ENCODE results near the gene GABRB2. TPM values are rescaled to one million over a fixed set of nuclear protein-coding genes. Genes with fewer than 3 reads are reported as not detected.

Gene GABRB2
- total RNA-seq, 2 experiments from 2014 or later: not detected

DNA sequence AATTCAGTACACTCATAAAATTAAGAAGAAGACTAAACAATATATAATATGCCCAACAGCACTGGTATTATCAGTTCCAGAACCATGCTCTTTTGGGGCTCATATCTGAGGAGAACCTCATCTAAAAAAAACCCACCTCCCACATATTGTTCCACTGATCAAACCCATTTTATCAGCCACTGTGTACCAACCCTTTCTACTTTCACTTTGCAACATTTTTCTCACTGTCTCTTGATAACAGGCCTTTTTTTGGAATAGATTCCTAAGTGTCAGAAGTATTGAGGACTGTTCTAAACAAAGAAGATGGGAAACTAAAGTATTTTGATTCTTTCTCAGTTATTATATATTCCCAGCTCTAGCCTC is 173.2 kb downstream of the GABRB2 start:
- DNase-seq: no peak
- no peak overlapping the region for H3K27ac Mint-ChIP-seq
- CTCF ChIA-PET: no interaction called here

DNA sequence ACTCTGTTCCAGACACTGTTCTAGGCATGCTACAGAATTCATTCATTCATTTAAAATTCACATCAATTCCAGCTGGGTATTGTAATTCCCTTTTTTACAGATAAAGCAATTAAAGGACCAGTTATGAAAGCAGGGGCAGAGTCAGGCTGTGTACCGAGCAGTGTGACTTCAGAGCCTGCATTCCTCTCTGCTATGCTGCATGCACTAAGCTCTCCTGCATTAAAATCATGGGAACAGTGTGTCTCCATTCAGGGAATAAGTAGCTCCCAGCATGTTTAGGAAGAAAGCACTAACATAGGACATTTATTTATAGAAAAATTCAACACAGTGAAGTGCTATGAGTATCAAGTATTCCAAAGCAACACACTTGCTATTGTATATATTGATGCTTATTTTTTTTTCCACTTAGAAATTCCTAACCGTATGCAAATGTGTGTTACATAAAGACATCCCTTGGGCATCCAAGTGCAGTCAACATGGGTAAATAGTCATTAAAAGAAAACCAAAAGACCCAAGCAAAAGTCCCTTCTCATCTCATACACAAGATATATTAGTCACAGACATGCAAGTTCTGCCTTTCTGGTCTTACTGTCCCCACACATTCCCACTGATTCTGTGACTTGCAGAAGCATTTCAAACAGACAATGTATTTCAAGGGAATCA is 173.7 kb downstream of the GABRB2 start:
- DNase-seq (no peak), ATAC-seq (no peak)
- Mint-ChIP-seq H3K36me3 (ENCODE audit: low read depth) (no peaks in the 10 kb centered on the region), H3K4me1 (ENCODE audit: low read depth) (no peaks in the 10 kb centered on the region), H3K9me3 (ENCODE audit: insufficient read depth) (no peaks in the 10 kb centered on the region), H3K4me3 (no peak overlapping the region), H3K27ac (no peak overlapping the region), H3K27me3 (ENCODE audit: low read depth) (no peaks in the 10 kb centered on the region)
- POLR2A ChIA-PET: no interaction called here
- CTCF ChIA-PET: no interaction called here

More for the DNA sequence above, 173.2 kb downstream of the GABRB2 start:
- POLR2A ChIA-PET: no interaction called here
- no peak for ATAC-seq
- Mint-ChIP-seq H3K4me3 (no peak overlapping the region), H3K9me3 (ENCODE audit: insufficient read depth) (no peaks in the 10 kb centered on the region), H3K27me3 (ENCODE audit: low read depth) (no peaks in the 10 kb centered on the region), H3K4me1 (ENCODE audit: low read depth) (no peaks in the 10 kb centered on the region), H3K36me3 (ENCODE audit: low read depth) (no peaks in the 10 kb centered on the region)

DNA sequence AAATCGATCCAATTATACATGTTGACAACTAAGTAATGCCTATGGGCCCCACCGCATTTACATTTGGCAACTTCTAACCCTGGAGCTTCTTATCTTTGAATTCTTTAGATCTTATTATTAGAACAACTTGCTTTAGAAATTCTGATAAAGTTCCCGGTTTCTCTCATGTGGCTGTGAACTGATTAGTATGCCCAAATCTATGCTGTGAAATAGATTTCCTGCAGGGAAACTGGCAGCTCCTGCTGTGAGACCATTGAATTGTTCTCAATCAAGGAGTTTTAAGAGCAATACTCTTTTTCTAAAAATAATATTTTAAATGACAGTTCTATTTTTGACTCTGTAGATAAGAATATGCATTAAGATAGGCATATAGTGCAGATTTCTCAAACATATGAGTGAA is 177.5 kb downstream of the GABRB2 start:
- H3K9me3 Mint-ChIP-seq (ENCODE audit: insufficient read depth): no peaks in the 10 kb centered on the region
- ATAC-seq: no peak
- no peak overlapping the region for H3K4me3 Mint-ChIP-seq
- no peak overlapping the region for H3K27ac Mint-ChIP-seq
- H3K36me3 Mint-ChIP-seq (ENCODE audit: low read depth): no peaks in the 10 kb centered on the region
- DNase-seq: no peak
- ChIA-PET CTCF (no interaction called here), POLR2A (no interaction called here)
- H3K27me3 Mint-ChIP-seq (ENCODE audit: low read depth): no peaks in the 10 kb centered on the region
- H3K4me1 Mint-ChIP-seq (ENCODE audit: low read depth): no peaks in the 10 kb centered on the region

DNA sequence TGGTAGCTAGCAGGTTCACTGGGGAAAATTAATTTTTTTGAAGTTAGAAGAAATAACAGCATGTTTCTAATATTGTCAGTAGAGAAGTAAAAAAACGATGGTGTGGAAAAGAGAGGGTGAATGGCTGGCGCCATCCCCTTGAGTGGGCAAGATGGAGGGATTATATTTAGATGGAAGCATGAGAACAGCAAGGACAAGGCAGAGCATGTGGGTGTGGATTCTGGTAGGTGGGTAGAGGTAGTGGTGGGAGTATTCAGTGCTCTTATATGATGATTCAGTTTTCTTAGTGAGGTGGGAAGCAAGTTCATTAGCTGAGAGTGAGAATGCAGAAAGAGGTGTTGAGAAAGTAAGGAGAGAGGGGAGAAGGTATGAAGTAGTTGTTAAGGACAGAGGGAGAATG is 188.1 kb downstream of the GABRB2 start:
- no peaks in the 10 kb centered on the region for H3K9me3 Mint-ChIP-seq (ENCODE audit: insufficient read depth)
- DNase-seq (no peak), ATAC-seq (no peak)
- CTCF ChIA-PET: no interaction called here
- no peaks in the 10 kb centered on the region for H3K4me1 Mint-ChIP-seq (ENCODE audit: low read depth)
- no peaks in the 10 kb centered on the region for H3K27me3 Mint-ChIP-seq (ENCODE audit: low read depth)
- no peak overlapping the region for H3K4me3 Mint-ChIP-seq
- no peak overlapping the region for H3K27ac Mint-ChIP-seq
- no peaks in the 10 kb centered on the region for H3K36me3 Mint-ChIP-seq (ENCODE audit: low read depth)
- POLR2A ChIA-PET: no interaction called here

DNA sequence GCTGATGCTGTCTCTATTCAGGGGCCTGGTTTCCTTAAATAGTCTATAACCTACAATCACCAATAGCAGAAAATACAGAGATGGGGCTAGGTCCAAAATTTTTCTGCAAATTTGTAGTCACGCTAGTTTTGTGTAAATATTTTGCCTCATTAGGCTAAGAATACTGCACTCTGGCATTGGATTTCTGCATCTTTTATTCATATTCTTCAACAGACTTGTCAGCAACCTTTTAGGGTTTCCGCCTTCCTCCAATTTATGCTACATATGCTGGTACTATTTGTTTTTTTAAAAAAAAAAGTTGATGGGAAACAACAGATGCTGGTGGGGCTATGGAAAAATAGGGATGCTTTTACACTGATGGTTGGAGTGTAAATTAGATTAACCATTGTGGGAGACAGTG is 202.3 kb downstream of the GABRB2 start:
- Mint-ChIP-seq H3K9me3 (ENCODE audit: insufficient read depth) (no peaks in the 10 kb centered on the region), H3K27ac (no peak overlapping the region), H3K4me1 (ENCODE audit: low read depth) (no peaks in the 10 kb centered on the region), H3K4me3 (no peak overlapping the region), H3K27me3 (ENCODE audit: low read depth) (no peaks in the 10 kb centered on the region), H3K36me3 (ENCODE audit: low read depth) (no peaks in the 10 kb centered on the region)
- POLR2A ChIA-PET: no interaction called here
- CTCF ChIA-PET: no interaction called here
- ATAC-seq: no peak
- DNase-seq: no peak

DNA sequence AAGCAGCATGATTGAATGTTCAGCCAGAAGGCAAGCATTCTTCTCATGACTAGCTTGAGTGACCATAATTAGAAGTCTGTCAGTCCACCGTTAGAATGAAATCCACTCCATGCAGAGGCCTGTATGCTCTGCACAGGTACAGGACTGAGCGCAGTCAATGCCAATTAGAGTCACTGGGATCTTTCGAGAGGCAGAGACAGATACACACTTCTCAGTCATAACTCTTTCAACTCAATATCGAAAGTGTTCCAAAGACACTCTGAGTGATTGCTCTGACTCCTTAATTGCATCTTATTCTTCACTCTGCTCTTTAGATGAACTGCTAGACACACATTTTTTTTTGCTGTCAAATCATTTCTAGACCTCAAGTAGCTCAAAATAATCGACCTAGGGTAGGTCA is 203.6 kb downstream of the GABRB2 start:
- POLR2A ChIA-PET: no interaction called here
- H3K27ac Mint-ChIP-seq: no peak overlapping the region
- H3K36me3 Mint-ChIP-seq (ENCODE audit: low read depth): no peaks in the 10 kb centered on the region
- no peaks in the 10 kb centered on the region for H3K4me1 Mint-ChIP-seq (ENCODE audit: low read depth)
- ATAC-seq (no peak), DNase-seq (no peak)
- CTCF ChIA-PET: no interaction called here
- H3K9me3 Mint-ChIP-seq (ENCODE audit: insufficient read depth): no peaks in the 10 kb centered on the region
- H3K27me3 Mint-ChIP-seq (ENCODE audit: low read depth): no peaks in the 10 kb centered on the region
- no peak overlapping the region for H3K4me3 Mint-ChIP-seq

DNA sequence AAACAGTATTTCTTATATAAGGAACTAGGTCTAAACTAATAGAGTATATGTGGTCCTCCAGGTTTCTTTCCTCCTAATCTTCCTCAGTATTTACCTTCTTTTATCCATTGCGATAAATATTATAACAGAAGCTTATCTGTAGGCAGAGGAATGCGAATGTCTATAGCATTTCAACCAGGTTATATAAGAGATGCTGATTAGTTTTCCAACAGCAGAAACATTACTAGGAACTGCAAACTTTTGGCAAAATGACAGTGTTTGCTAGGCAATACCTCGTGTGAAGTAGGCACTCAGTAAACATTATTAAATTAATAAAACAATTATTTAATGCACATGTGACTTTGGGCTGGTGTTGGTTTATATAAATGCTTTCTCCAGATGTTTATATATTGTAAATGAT is 206.5 kb downstream of the GABRB2 start:
- H3K27ac Mint-ChIP-seq: no peak overlapping the region
- H3K4me1 Mint-ChIP-seq (ENCODE audit: low read depth): no peaks in the 10 kb centered on the region
- no peaks in the 10 kb centered on the region for H3K27me3 Mint-ChIP-seq (ENCODE audit: low read depth)
- H3K36me3 Mint-ChIP-seq (ENCODE audit: low read depth): no peaks in the 10 kb centered on the region
- DNase-seq (no peak), ATAC-seq (no peak)
- POLR2A ChIA-PET: no interaction called here
- CTCF ChIA-PET: no interaction called here
- no peaks in the 10 kb centered on the region for H3K9me3 Mint-ChIP-seq (ENCODE audit: insufficient read depth)
- no peak overlapping the region for H3K4me3 Mint-ChIP-seq

DNA sequence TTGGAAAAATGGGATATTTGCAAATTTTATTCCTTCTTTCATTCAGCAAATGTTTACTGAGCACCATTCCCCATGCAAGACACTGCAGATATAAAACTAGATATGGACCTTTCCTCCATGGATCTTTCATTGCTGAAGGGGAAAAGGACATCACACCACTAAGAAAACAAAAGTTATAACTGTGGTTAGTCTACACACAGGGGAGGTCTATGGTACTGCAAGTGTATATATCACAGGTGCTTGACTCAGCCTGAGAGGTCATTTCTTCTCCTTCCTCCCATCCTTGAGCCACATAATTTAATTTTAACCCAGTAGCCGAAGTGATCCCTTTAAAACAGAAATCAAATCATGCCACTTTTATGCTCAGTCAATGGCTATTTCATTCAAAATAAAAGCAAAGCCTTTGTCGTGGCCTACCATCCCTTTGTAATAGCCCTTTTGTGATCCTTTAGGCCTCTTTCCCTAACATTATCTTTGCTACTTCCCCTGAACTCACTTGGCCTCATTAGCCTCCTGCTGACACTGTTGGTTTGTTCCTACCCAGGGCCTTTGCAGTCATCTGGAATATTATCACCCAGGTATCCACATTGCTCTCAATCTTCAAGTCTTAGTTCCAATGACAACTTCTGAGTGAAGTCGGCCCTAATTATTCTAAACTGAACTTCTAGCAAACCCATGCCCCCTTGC is 213.2 kb downstream of the GABRB2 start:
- no peaks in the 10 kb centered on the region for H3K27me3 Mint-ChIP-seq (ENCODE audit: low read depth)
- H3K9me3 Mint-ChIP-seq (ENCODE audit: insufficient read depth): peaks cover 3% of the 10 kb centered on the region
- DNase-seq (no peak), ATAC-seq (no peak)
- no peak overlapping the region for H3K27ac Mint-ChIP-seq
- POLR2A ChIA-PET: no interaction called here
- H3K36me3 Mint-ChIP-seq (ENCODE audit: low read depth): no peaks in the 10 kb centered on the region
- CTCF ChIA-PET: no interaction called here
- H3K4me1 Mint-ChIP-seq (ENCODE audit: low read depth): no peaks in the 10 kb centered on the region
- H3K4me3 Mint-ChIP-seq: no peak overlapping the region

DNA sequence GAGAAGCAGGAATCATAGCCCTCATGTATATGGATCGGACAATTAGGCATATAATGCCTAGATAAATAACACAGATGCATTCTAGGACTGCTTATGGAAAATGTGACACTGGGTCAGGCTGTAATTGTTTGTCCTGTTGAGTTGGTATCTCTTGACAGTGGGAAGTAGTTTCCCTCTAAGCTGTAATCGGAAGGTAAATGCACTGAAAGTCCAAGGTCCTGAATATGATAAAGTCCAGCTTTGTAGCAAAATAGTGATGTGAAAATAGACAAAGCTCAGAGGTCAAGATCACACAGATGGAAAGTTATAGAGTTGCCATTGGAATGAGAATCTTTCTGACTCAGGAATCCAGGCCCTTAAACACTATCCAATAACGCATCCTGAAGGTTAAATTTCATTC is 214.2 kb downstream of the GABRB2 start:
- Mint-ChIP-seq H3K36me3 (ENCODE audit: low read depth) (no peaks in the 10 kb centered on the region), H3K27me3 (ENCODE audit: low read depth) (no peaks in the 10 kb centered on the region), H3K4me3 (no peak overlapping the region), H3K9me3 (ENCODE audit: insufficient read depth) (peaks cover 3% of the 10 kb centered on the region), H3K27ac (no peak overlapping the region), H3K4me1 (ENCODE audit: low read depth) (no peaks in the 10 kb centered on the region)
- DNase-seq: no peak
- no peak for ATAC-seq
- POLR2A ChIA-PET: no interaction called here
- CTCF ChIA-PET: no interaction called here

DNA sequence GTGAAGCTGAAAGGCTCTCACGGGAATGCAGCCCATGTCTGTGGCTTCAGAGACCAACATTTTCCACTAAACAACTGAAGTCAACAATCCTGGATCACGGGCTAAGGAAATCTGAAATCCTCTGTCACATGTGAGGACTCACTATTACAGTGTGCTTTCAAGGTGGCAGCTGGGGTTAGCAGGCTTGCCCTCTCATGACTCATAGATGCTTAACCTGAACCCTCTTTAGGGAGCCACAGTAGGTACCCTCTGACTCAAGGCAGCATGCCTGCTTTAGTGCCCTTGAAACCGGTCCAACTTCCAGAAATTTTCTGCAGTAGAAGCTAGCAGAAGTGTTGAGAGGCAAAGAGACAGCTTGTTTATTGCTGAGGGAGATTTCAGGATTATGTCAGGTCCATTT is 232.5 kb downstream of the GABRB2 start:
- H3K27ac Mint-ChIP-seq: no peak overlapping the region
- no peaks in the 10 kb centered on the region for H3K4me1 Mint-ChIP-seq (ENCODE audit: low read depth)
- ATAC-seq (no peak), DNase-seq (no peak)
- H3K36me3 Mint-ChIP-seq (ENCODE audit: low read depth): no peaks in the 10 kb centered on the region
- H3K9me3 Mint-ChIP-seq (ENCODE audit: insufficient read depth): peaks cover 4% of the 10 kb centered on the region
- ChIA-PET CTCF (no interaction called here), POLR2A (no interaction called here)
- H3K4me3 Mint-ChIP-seq: no peak overlapping the region
- no peaks in the 10 kb centered on the region for H3K27me3 Mint-ChIP-seq (ENCODE audit: low read depth)

DNA sequence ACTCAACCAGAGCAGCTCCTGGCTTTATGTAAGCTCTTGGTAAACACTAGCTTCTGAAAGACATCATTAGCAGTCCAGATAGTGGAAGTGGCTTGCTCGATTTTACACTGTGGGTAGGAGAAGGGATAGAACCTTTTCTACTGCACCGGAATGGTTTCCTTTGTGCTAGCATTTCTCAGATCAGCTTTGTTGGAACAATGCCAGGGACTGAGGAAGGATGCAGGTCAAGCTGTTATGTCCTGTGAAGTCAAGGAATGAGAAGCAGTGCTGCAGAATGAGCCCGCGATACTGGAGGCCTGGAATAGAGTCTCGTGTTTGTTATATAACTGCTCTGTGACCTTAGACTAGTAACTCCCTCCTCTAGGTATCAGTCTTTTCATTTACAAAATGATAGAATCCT is 233.6 kb downstream of the GABRB2 start:
- H3K4me3 Mint-ChIP-seq: no peak overlapping the region
- no peaks in the 10 kb centered on the region for H3K4me1 Mint-ChIP-seq (ENCODE audit: low read depth)
- ChIA-PET POLR2A (no interaction called here), CTCF (no interaction called here)
- no peaks in the 10 kb centered on the region for H3K27me3 Mint-ChIP-seq (ENCODE audit: low read depth)
- H3K27ac Mint-ChIP-seq: no peak overlapping the region
- peaks cover 4% of the 10 kb centered on the region for H3K9me3 Mint-ChIP-seq (ENCODE audit: insufficient read depth)
- DNase-seq: no peak
- no peak for ATAC-seq
- H3K36me3 Mint-ChIP-seq (ENCODE audit: low read depth): no peaks in the 10 kb centered on the region

DNA sequence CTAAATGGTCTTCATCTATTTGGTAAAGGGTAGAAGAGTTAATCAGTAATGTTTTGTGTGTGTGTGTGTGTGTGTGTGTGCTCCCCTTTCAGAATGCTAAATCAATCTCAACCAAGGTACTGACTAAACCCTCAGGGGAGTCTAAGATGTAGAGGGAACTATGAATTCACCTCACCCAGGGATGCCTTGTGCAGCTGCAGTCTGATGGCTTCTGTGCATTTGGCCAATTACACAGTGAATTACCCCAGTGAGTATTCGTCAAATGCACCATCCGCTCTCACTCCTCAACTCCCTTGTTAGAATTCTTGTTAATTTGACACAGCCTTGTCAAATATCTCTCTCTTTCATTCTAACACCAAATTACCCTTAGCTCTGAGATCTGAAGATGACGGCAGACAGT is 234.6 kb downstream of the GABRB2 start:
- no peaks in the 10 kb centered on the region for H3K27me3 Mint-ChIP-seq (ENCODE audit: low read depth)
- ATAC-seq: no peak
- no peaks in the 10 kb centered on the region for H3K4me1 Mint-ChIP-seq (ENCODE audit: low read depth)
- H3K27ac Mint-ChIP-seq: no peak overlapping the region
- CTCF ChIA-PET: no interaction called here
- POLR2A ChIA-PET: no interaction called here
- no peak for DNase-seq
- H3K36me3 Mint-ChIP-seq (ENCODE audit: low read depth): no peaks in the 10 kb centered on the region
- H3K4me3 Mint-ChIP-seq: no peak overlapping the region
- peaks cover 4% of the 10 kb centered on the region for H3K9me3 Mint-ChIP-seq (ENCODE audit: insufficient read depth)

DNA sequence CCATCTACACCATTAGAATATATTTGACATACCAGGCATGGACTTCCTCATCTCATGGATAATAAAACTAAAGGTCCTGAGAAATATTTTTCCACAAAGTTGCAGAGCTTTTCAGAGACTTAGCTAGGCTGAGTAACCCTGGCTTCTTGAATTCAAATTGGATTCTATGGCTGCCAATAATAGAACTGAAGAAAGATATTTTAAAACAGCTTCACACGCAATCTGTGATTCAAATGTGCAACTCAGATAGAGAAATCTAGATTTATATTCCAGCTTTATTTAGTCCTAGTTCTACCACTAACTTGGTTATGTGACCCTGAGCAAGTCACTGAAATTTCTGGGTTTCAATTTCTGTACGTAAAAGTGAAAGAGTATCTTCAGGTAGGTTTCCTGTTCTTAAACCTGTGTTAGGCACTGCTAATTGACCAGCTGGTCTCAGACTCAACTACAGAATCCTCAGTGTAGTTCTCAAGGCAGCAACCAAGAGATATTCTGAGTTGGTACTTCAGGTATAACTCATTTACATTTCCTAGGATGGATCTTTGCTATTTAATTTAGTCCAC is 235.3 kb downstream of the GABRB2 start:
- ChIA-PET CTCF (no interaction called here), POLR2A (no interaction called here)
- no peak for ATAC-seq
- DNase-seq: no peak
- Mint-ChIP-seq H3K9me3 (ENCODE audit: insufficient read depth) (peaks cover 4% of the 10 kb centered on the region), H3K27ac (no peak overlapping the region), H3K36me3 (ENCODE audit: low read depth) (no peaks in the 10 kb centered on the region), H3K4me3 (no peak overlapping the region), H3K4me1 (ENCODE audit: low read depth) (no peaks in the 10 kb centered on the region), H3K27me3 (ENCODE audit: low read depth) (no peaks in the 10 kb centered on the region)
